ENCODE results near the gene B3GAT1. TPM values are rescaled to one million over a fixed set of nuclear protein-coding genes. Genes with fewer than 3 reads are reported as not detected.

B3GAT1 gene, protein sequence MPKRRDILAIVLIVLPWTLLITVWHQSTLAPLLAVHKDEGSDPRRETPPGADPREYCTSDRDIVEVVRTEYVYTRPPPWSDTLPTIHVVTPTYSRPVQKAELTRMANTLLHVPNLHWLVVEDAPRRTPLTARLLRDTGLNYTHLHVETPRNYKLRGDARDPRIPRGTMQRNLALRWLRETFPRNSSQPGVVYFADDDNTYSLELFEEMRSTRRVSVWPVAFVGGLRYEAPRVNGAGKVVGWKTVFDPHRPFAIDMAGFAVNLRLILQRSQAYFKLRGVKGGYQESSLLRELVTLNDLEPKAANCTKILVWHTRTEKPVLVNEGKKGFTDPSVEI
- total RNA-seq, result under 1 TPM; 0.13 to 0.66 (median 0.35) TPM

GRCh38 chr11:134412203-134413042 lies at the start of gene B3GAT1:
TSS of gene B3GAT1 (minus strand) at chr11:134412242. CDS start at chr11:134387659, 24,583 bp downstream.
- H3K4me3 ChIP-seq, result peak within 1 kb of the TSS; percentile 49 to 60 (median 53)
- 13% methylated on average over 3 of the region's 94 CpGs for whole genome bisulfite sequencing
- H3K4me1 ChIP-seq, result peaks cover 11 to 32% (median 22%) of the 10 kb centered on the region in 4 donors
- H3K36me3 ChIP-seq, result no peaks in the 10 kb centered on the region
- no peak for TF ChIP-seq POLR2A (IDR thresholded peaks at IDR 0.05; ENCODE audit: low read depth)
- no peak for TF ChIP-seq EP300 (IDR thresholded peaks at IDR 0.05)
- no peak for TF ChIP-seq POLR2AphosphoS5 (IDR thresholded peaks at IDR 0.05)
- TF ChIP-seq CTCF (IDR thresholded peaks at IDR 0.05), result no peak
- no peak for DNase-seq (ENCODE audit: extremely low spot score)
- H3K27ac ChIP-seq (replicated peaks in 1 of 4), result no peak within 1 kb of the TSS
- H3K27me3 ChIP-seq, result peaks cover 0 to 90% (median 24%) of the 10 kb centered on the region in 4 donors
- intact Hi-C loops (cut with DNase I), result no loop called here
- H3K9me3 ChIP-seq, result no peaks in the 10 kb centered on the region

GRCh38 chr11:134461621-134462020 lies 49.6 kb upstream of the B3GAT1 start:
- DNase-seq (ENCODE audit: extremely low spot score), result no peak
- H3K36me3 ChIP-seq, result no peaks in the 10 kb centered on the region
- peaks cover 0 to 16% (median 4%) of the 10 kb centered on the region in 4 donors for H3K9me3 ChIP-seq
- H3K4me3 ChIP-seq, result no peak overlapping the region
- no peaks in the 10 kb centered on the region for H3K4me1 ChIP-seq
- WGBS, result 80% methylated on average over 1 of the region's 1 CpG
- H3K27ac ChIP-seq (replicated peaks in 1 of 4), result no peak overlapping the region
- peaks cover 0 to 35% (median 3%) of the 10 kb centered on the region in 4 donors for H3K27me3 ChIP-seq
- TF ChIP-seq EP300 (IDR thresholded peaks at IDR 0.05) (no peak), CTCF (IDR thresholded peaks at IDR 0.05) (no peak), POLR2A (IDR thresholded peaks at IDR 0.05; ENCODE audit: low read depth) (no peak), POLR2AphosphoS5 (IDR thresholded peaks at IDR 0.05) (no peak)
- intact Hi-C loops (cut with DNase I), result no loop called here

DNA sequence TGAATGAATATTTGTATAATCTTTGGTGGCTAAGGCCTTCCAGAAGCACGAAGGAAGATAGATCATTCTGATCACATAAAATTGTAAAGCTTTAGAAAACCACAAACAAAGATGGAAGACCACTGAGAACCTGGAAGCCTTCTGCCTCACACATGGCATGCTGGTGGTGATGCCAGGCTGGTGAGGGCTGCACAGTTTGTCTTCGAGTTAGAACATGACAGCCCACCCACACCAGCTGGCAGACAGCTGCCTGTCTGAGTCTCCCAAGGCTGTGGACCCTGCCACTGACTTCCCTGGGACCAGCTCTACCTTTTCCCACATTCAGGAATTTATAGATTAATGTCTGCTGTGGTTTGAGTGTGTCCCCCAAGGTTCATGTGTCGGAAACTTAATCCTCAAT lies 48.8 kb upstream of the B3GAT1 start:
- Histone ChIP-seq H3K36me3 (no peaks in the 10 kb centered on the region), H3K27ac (replicated peaks in 1 of 4) (no peak overlapping the region), H3K4me1 (no peaks in the 10 kb centered on the region), H3K27me3 (peaks cover 0 to 27% (median 3%) of the 10 kb centered on the region in 4 donors), H3K4me3 (no peak overlapping the region), H3K9me3 (peaks cover 0 to 21% (median 7%) of the 10 kb centered on the region in 4 donors)
- DNase-seq (ENCODE audit: extremely low spot score), result no peak
- WGBS, result 72% methylated on average over 3 of the region's 3 CpGs
- TF ChIP-seq EP300 (IDR thresholded peaks at IDR 0.05) (no peak), POLR2AphosphoS5 (IDR thresholded peaks at IDR 0.05) (no peak), CTCF (IDR thresholded peaks at IDR 0.05) (no peak), POLR2A (IDR thresholded peaks at IDR 0.05; ENCODE audit: low read depth) (no peak)
- intact Hi-C loops (cut with DNase I), result no loop called here

DNA sequence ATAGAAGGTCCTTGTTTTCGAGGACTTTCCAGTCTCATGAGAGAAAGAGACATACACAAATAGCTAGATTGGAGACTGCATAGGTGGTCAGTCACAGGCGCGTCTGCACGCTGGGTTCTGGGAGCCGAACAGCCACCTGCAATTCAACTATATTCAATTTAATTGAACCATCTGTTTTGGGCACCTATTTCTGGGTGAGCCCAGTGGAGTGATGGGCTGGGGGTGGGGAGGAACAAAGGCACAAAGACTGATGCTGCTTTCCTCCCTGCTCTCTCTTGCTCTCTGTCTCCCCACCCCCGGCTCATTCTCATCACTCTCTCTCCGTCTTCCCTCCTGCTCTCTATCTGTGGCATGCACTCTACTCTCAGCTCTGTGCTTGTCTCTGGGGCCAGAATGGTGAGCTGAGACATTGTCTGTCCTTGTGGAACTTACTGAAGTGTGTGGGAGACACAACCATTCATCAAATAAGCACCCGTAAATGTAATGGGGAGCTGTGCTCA lies 48.1 kb upstream of the B3GAT1 start:
- Histone ChIP-seq H3K4me3 (no peak overlapping the region), H3K27me3 (peaks cover 0 to 19% (median 3%) of the 10 kb centered on the region in 4 donors), H3K4me1 (no peaks in the 10 kb centered on the region), H3K36me3 (no peaks in the 10 kb centered on the region), H3K9me3 (peaks cover 0 to 21% (median 7%) of the 10 kb centered on the region in 4 donors), H3K27ac (replicated peaks in 1 of 4) (no peak overlapping the region)
- intact Hi-C loops (cut with DNase I), result no loop called here
- DNase-seq (ENCODE audit: extremely low spot score), result no peak
- WGBS, result 65% methylated on average over 7 of the region's 8 CpGs
- TF ChIP-seq POLR2AphosphoS5 (IDR thresholded peaks at IDR 0.05) (no peak), POLR2A (IDR thresholded peaks at IDR 0.05; ENCODE audit: low read depth) (no peak)
